ENCODE measurements around the gene GUCD1.

The GUCD1 gene

DNA sequence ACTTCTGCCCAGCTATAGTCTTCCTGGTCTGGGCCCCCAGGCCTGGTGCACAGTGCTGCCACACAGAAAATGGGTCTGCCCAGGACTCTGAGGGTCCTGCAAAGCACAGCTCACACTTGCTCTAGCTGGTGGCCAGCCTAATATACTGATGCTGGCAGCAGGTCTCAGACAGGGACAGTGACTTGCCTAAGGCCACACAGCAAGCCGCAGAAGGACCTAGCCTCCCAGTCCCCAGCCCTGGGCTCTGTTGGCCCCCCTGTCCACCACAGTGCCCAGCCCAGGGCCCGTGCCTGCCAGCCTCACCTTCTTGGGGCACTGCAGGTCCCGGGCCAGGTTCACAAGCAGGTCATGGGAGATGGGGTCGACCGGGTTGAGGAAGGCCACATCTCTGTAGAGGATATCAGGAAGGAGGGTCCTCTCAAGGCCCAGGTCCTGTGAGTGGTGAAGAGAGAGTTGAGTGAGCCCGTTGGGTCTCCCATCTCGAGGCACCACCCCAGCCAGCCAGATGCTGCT lies 34.6 kb upstream of the GUCD1 start:
- DNase-seq, result no peak

- no peak for DNase-seq
Observed at GRCh38 chr22:24588757-24589481, 34.0 kb upstream of the GUCD1 start.

DNA sequence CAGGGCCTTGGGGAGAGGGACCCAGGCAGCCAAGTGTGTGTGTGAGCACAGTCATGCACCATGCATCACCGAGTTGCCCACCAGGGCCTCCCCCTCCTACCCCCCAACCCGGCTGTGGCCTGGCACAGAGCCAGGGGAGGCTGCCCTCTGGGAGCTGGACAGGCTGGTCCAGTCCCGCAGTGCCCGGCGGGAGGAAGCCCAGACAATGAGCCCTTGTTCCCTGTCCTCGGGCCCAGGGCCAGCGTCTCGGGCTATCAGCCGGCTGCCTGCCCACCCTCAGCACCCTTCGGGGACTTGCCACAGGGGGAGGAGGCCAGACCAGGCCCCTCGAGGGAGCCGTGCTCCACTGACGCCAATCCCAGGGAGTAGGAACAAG lies 33.4 kb upstream of the GUCD1 start:
- no peak for DNase-seq

GRCh38 chr22:24587948-24588347 lies 33.0 kb upstream of the GUCD1 start:
- no peak for DNase-seq

- DNase-seq, result no peak
Observed at GRCh38 chr22:24587251-24587650, 32.3 kb upstream of the GUCD1 start.

GRCh38 chr22:24585927-24586546 lies 31.1 kb upstream of the GUCD1 start:
- DNase-seq, result no peak

- DNase-seq, result no peak
Observed at GRCh38 chr22:24585461-24585860, 30.5 kb upstream of the GUCD1 start.

DNA sequence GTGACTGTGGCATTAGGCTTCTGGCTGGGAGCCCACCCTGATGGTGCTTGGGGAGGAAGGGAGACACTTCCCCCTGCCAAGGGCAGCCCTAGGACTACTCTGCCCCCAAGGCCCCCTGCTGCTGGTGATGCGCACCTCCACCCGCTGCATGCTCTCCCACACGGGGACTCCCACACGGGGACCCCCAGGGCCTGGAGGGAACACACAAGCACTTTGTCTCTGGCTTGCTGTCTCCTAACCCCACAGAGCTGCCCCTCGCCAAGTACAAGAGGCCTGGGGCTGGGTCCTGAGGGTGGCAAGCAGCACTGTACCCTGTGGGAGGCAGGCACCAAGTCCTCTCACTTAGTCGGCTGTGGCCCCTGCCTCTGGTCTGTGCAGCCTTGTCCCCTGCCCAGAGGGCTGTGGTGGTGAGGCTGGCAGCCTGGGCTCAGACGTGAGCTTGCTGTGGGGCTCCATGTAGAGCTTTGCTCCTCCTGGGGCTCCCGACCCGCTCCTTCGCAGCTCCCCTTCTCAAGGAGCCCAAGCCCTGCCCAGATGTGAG lies 30.0 kb upstream of the GUCD1 start:
- no peak for DNase-seq

DNA sequence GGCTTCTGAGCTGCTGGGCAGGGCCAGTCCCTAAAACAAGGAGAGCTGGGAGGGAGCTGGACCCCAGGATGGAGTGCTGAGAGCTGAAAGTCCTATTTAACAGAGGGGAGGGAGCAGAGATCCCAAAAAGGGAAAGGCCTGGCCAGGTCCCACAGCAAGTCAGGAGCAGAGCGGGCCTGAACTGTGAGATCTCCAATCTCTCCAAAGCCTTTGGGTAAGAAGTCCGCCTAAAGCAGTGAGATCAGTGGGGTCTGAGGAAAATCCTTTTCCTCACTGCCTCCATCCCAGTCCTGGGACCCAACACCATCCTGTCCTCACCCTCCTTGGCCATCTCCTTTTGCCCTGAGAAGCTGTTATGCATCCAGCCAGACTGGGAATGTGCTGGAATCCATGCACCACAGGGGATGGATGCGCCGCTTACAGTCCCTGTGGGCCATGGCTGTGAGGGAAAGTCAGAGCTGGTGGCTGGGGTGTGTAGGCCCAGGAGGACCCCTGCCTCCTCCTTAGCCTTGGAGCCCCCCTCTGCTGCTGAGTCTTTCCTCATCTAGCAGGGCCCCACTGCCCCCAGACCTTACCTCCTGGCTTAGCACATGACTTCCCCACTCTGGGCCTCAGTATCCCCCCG lies 29.3 kb upstream of the GUCD1 start:
- no peak for DNase-seq

DNA sequence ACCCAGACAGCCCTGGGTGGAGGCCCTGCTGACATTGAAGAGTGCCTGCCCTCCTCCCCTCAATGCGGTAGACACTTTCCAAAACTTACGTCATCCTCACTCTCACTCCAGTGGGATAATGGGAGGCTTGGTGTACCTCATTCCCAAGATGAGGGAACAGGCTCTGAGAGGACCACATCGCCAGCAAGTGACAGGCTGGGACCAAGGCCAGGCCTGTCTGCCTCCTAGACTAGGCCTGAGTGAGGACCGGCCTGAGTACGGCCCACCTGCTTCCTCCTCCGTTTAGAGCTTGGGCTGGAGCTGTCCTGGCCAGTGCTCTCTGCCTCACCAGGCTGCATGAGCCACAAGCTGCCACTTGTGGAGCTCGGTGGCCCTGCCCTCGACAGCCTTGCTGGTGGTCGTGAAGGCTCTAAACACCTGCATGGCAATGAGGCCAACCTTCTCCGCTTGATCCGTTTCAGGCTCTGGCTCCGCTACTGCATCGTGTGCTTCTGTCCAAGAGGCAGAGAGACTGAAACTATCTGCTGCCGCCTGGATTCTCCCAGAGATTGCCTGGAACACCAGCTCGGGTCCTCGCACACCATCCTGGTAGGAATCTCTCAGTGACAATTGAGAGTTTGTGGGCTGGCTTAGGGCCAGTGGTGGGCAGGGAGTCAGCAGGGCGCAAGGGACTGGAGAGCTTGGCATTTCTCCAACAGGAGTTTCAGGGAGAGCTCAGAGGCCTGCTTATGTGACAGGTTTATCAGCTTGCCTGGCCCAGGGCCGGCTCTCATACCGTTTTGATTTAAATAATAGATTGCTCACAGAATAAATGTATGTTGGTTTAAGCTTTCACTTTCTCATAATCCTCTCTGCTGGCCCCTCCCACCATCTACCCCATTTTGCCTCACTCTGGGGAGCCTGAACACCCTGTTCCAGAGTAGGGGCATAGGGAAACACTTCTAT lies 28.6 kb upstream of the GUCD1 start:
- DNase-seq, result no peak

GRCh38 chr22:24582056-24582814 lies 27.3 kb upstream of the GUCD1 start:
- DNase-seq, result no peak

DNA sequence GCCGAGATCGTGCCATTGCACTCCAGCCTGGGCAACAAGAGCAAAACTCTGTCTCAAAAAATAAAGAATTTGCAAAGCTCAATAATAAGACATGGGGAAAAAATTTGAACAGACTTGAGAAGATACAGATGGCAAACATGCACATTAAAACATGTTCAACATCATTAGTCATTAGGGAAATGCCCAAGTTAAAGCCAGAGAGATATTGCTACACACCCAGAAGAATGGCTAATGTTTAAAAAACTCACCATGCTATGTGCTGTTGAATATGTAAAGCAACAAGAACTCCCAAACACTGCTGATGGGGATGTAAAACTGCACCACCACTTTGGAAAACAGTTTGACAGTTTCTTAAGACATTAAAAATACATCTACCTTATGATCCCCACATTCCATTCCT lies 25.3 kb upstream of the GUCD1 start:
- DNase-seq, result no peak

DNA sequence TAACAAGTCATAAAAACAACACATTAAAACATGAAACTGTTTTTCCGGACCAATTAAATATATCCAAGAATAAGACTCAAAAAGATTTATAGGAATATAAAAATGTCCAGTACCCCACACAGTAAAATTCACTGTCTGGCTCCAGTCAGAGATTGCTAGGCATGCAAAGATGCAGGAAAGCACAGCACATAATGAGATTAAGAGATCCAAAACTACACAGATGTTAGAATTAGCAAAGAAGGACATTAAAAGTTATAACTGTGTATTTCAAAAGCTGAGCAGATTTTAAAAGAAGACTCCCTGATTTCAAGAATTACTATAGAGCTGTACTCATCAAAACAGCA lies 24.3 kb upstream of the GUCD1 start:
- DNase-seq, result no peak

GRCh38 chr22:24578355-24579257 lies 23.7 kb upstream of the GUCD1 start:
- no peak for DNase-seq

- no peak for DNase-seq
Observed at GRCh38 chr22:24576778-24577177, 21.8 kb upstream of the GUCD1 start.

- no peak for DNase-seq
Observed at GRCh38 chr22:24571266-24571665, 16.3 kb upstream of the GUCD1 start.

DNA sequence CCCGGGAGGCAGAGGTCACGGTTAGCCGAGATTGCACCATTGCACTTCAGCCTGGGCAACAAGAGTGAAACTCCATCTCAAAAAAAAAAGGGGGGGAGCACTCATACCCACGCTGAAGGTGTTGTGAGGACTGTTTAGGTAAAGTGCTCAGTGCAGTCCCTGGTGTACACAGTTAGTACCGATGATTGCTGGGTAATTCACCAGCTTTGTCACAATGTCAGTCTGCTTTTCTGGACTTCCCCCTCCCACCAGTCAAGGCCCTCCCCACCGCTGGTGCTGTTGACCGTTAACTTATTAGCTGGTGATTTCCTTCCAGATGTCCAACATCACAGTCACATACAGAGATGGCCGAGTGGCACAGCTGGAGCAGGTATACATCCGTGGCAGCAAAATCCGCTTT lies 12.7 kb upstream of the GUCD1 start:
- no peak for DNase-seq

- no peak for DNase-seq
Observed at GRCh38 chr22:24566899-24567511, 12.1 kb upstream of the GUCD1 start.

DNA sequence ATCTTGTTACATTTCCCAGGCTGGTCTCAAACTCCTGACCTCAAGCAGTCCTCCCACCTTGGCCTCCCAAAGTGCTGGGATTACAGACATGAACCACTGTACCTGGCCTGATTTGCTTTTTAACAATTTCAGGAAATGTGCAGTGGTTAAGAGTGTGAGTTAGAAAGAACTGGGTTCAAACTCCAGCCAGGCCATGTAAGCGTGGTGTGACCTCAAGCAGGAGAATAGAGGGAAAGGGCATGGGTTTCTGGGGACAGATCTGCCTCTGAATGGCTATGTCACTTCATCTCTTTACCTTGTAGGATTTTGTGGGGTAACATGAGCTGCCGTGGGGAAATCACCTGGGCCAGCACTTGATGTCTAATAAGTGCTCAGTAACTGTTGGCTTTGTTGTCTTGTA lies 10.1 kb upstream of the GUCD1 start:
- no peak for DNase-seq

DNA sequence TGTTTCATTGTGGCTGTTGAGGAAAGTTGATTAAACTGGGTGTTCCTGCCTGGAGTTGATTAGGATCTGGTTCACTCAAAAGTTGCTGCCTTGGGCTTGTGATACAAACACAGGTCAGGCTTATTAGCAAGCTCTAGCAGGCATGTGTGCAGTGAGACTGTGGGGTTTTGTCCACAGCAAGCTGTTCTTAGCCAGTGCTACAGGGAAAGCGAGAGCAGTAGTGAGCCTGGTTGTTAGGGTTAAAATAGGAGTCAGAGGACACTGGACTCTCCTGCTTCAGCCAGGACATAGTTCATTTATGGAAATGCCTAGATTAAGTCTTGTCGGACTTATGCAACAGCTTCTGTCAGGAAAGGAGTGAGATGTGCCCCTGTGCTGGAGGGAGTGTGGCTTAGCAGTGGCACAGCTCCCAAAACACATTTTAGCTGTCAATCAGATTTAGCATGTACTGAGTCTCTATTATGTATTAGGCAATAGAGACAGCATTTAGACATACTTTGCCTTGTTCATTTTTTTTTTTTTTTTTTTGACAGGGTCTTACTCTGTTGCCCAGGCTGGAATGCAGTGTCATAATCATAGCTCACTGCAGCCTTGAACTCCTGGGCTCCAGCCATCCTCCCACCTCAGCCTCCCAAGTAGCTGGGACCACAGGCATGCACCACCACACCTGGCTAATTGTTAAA lies 9.6 kb upstream of the GUCD1 start:
- DNase-seq, result no peak

Measured in NCI-H1930 (cell line).